ENCODE results near the gene RXRA.

DNA sequence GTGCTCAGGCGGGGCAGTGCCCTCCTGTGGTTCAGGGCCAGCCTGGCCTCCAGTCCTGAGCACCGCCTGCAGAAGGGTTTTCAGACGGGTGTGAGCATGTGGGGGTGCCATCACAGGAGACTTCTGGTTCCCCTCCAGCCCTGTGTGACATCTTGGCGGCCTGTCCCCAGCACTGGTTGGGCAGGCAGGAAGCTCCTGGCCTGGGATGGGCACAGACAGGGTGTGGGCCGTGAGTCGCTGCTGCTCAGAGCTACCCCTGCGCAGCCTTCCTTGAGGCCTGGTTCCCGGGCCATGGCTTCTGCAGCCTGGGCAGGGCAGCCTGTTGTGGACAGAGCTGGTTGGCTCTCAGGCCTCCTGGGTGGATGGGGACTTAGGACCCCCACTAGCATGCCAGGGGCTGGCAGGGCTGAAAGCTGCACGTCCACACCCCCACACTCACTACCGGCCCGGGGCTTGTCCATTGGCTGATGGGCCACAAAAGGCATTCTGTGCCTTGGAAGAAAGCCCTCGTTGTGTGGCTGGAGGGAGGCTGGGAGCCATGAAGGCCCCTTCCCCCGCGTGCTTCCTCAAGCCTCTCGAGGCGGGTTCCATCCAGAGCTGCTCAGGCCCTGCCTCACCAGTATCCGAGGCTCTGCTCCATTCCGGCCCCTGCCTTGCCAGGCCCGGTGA, 58.7 kb downstream of the RXRA start:
- TF ChIP-seq, protein P1, sequence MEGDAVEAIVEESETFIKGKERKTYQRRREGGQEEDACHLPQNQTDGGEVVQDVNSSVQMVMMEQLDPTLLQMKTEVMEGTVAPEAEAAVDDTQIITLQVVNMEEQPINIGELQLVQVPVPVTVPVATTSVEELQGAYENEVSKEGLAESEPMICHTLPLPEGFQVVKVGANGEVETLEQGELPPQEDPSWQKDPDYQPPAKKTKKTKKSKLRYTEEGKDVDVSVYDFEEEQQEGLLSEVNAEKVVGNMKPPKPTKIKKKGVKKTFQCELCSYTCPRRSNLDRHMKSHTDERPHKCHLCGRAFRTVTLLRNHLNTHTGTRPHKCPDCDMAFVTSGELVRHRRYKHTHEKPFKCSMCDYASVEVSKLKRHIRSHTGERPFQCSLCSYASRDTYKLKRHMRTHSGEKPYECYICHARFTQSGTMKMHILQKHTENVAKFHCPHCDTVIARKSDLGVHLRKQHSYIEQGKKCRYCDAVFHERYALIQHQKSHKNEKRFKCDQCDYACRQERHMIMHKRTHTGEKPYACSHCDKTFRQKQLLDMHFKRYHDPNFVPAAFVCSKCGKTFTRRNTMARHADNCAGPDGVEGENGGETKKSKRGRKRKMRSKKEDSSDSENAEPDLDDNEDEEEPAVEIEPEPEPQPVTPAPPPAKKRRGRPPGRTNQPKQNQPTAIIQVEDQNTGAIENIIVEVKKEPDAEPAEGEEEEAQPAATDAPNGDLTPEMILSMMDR (IDR thresholded peaks at IDR 0.05; ENCODE audit: borderline replicate concordance, extremely low read depth, low read length, poor library complexity, severe bottlenecking): no peak
- TF ChIP-seq EZH2 (IDR thresholded peaks at IDR 0.05; ENCODE audit: borderline replicate concordance, low read depth, low read length, severe bottlenecking): no peak
